Measurements from ENCODE around the gene RUNX2.

Gene RUNX2

GRCh38 chr6:45595010-45595851 is 267.1 kb downstream of the RUNX2 start:
- DNase-seq: no peak

GRCh38 chr6:45597424-45597823 is 269.3 kb downstream of the RUNX2 start:
- DNase-seq: no peak

GRCh38 chr6:45599053-45599452 is 270.9 kb downstream of the RUNX2 start:
- no peak for DNase-seq

- DNase-seq: no peak
Observed at GRCh38 chr6:45605971-45606370, 277.8 kb downstream of the RUNX2 start.

- DNase-seq: no peak
Observed at GRCh38 chr6:45606831-45607400, 278.8 kb downstream of the RUNX2 start.

GRCh38 chr6:45607798-45608197 is 279.7 kb downstream of the RUNX2 start:
- no peak for DNase-seq

GRCh38 chr6:45608252-45608913 is 280.3 kb downstream of the RUNX2 start:
- peak in 2 of 3 donors; percentile 38 to 42 for DNase-seq

- DNase-seq: no peak
Observed at GRCh38 chr6:45609141-45609638, 281.1 kb downstream of the RUNX2 start.

- no peak for DNase-seq
Observed at GRCh38 chr6:45610374-45610773, 282.2 kb downstream of the RUNX2 start.

- DNase-seq: no peak
Observed at GRCh38 chr6:45610832-45611231, 282.7 kb downstream of the RUNX2 start.

GRCh38 chr6:45611491-45611890 is 283.4 kb downstream of the RUNX2 start:
- no peak for DNase-seq

GRCh38 chr6:45613656-45614055 is 285.5 kb downstream of the RUNX2 start:
- peak; percentile 44 to 70 (median 50) for DNase-seq

GRCh38 chr6:45614488-45615285 is 286.6 kb downstream of the RUNX2 start:
- DNase-seq: peak in 2 of 3 donors; percentile 32 to 54

GRCh38 chr6:45616209-45616608 is 288.1 kb downstream of the RUNX2 start:
- no peak for DNase-seq

GRCh38 chr6:45617441-45617840 is 289.3 kb downstream of the RUNX2 start:
- no peak for DNase-seq

GRCh38 chr6:45618259-45618658 is 290.1 kb downstream of the RUNX2 start:
- DNase-seq: no peak

GRCh38 chr6:45619211-45619760 is 291.2 kb downstream of the RUNX2 start:
- no peak for DNase-seq

- no peak for DNase-seq
Observed at GRCh38 chr6:45619994-45620471, 291.9 kb downstream of the RUNX2 start.

GRCh38 chr6:45624228-45624627 is 296.1 kb downstream of the RUNX2 start:
- DNase-seq: no peak

GRCh38 chr6:45625191-45625664 is 297.1 kb downstream of the RUNX2 start:
- DNase-seq: peak in 1 of 3 donors; percentile 54

- no peak for DNase-seq
Observed at GRCh38 chr6:45626087-45626891, 298.2 kb downstream of the RUNX2 start.
